ENCODE results near the gene CNTN4.

- TF ChIP-seq ELF4 (IDR thresholded peaks at IDR 0.05) (no peak), FOXM1 (IDR thresholded peaks at IDR 0.05; ENCODE audit: borderline replicate concordance) (no peak), SP1 (IDR thresholded peaks at IDR 0.05) (no peak), ZNF384 (IDR thresholded peaks at IDR 0.05) (no peak)
These were observed 727.4 kb downstream of the CNTN4 start for GRCh38 chr3:2826036-2826435.

Data from HEK293T (cell line).